OCI-LY3 (cell line): ENCODE results near the gene PAXX.

Source experiments
- CTCF ChIP-seq: fragments of 200-600, 300-600 bp; sonication (generic); IDR thresholded peaks from 2 replicates; pipeline ENCODE4 v1.5.1; 2014; ENCODE audit warnings: antibody characterized with exemption, low read length, low read depth
- EZH2phosphoT487 ChIP-seq: fragments of 200-600 bp; shearing (Covaris generic); IDR thresholded peaks from 2 replicates; pipeline ENCODE4 v1.6.1; 2018; ENCODE audit warnings: antibody characterized with exemption, mixed run types, low read depth

GRCh38 chr9:137038916-137039315, 46.7 kb downstream of the PAXX start:
- TF ChIP-seq CTCF (no peak), EZH2phosphoT487 (no peak)
